GM08714 (cell line): ENCODE results near the gene SIRT1.
"Not testable (repeated sequence)": the region's sequence is repeated elsewhere in the genome, so short reads cannot be mapped to it uniquely, and the experiment has no call there.

Experiments
- H3K4me3 ChIP-seq: fragments of 200-500 bp; sonication (Bioruptor generic); 2 replicates; pipeline ENCODE4 v1.5.1; 2014; ENCODE audit warnings: mild to moderate bottlenecking, low read length, inconsistent platforms
- ZNF274 ChIP-seq: IDR thresholded peaks from 2 replicates; pipeline ENCODE4 v1.6.1; 2012; ENCODE audit warnings: mild to moderate bottlenecking, low read depth, low read length

The SIRT1 gene

DNA sequence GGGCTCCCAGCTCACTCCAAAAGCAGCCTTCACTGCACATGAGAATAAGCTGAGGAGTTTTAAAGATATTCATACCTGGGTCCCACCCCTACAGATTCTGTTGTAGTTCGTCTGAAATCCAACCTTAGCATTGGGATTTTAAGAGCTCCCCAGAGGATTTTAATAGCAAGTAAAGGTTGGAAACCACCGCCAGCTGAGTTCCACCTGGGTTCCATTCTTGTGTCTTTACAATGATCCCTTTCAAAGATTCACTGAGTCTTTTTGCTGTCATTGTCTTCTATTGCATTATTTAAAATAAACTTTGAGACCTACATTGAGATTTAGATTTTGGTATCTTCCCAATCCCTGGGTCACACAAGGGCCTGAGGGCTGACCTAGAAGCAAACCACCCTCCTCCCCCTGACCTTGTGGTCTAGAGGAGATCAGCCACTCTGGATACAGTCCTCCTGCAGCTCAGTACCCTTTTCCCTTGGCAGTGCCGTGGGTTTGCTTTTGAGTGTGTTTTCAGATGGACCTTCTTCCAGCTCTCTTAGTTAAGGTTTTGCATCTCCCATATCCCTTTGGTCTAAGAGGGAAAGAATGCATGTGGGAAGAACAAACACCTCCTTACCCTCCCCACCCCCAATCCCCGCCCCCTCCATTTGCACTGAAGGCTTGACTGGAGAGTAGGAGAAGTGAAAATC, 22.6 kb upstream of the SIRT1 start:
- no peak for TF ChIP-seq ZNF274
- no peak overlapping the region for H3K4me3 ChIP-seq

DNA sequence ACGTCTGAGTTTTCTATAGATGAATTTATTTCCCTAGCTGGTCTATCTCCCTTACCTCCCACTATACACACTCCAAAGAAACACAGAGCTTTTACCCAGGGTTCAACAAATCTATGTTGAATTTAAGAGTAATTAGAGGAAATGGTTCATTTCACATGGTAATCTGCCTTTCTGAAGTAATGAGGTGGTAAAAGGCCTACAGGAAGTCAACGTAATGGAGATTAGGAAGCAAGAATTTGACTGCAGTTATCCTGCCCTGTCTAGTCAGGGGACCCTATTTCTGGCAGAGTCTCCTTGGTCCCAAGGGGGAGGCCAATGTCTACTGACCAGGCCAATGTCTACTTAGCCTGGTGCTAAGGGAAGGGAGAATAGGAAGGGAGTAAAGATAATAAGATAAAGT, 21.4 kb upstream of the SIRT1 start:
- no peak for TF ChIP-seq ZNF274
- no peak overlapping the region for H3K4me3 ChIP-seq

DNA sequence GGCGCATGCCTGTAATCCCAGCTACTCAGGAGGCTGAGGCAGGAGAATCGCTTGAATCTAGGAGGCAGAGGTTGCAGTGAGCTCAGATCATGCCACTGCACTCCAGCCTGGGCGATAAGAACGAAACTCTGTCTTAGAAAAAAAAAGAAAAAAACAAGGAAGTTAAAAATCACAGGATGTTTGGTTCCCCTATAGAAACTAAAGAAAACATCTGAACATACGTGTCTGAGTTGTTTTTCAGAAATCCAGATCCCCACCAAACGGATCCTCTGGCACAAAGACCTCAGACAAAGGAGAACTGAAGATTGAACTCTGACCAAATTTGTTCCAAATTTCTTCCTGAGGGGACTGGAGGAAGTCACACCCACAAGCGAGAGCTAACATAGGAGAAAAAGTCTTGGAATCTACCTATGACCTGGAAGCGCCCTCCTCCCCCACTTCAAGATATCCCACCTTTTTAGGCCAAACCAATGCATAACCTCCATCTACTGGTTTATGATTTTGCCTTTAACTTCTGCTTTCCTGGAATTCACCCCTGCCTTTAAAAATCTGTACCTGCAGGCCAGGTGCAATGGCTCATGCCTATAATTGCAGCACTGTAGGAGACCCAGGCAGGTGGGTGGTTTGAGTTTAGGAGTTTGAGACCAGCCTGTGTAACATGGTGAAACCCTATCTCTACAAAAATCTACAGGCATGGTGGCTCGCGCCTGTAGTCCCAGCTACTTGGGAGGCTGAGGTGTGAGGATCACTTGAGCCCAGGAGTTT, 19.7 kb upstream of the SIRT1 start:
- TF ChIP-seq ZNF274: no peak
- no peak overlapping the region for H3K4me3 ChIP-seq

DNA sequence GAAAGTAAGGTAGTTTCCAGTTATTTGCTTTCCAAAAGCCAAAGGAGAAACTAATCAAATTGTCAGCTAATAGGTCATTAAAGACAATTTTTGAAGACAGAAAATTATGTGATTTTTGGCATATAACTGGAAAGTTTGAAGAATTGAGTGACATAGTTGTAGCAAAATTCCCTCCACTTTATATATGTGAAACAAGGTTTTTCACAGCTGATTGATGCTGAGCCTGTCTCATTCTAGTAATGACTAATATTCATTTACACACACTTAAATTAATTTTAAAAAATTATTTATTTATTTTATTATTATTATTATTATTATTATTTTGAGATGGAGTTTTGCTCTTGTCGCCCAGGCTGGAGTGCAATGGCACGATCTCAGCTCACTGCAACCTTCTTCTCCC, 16.3 kb upstream of the SIRT1 start:
- no peak overlapping the region for H3K4me3 ChIP-seq
- TF ChIP-seq ZNF274: no peak

DNA sequence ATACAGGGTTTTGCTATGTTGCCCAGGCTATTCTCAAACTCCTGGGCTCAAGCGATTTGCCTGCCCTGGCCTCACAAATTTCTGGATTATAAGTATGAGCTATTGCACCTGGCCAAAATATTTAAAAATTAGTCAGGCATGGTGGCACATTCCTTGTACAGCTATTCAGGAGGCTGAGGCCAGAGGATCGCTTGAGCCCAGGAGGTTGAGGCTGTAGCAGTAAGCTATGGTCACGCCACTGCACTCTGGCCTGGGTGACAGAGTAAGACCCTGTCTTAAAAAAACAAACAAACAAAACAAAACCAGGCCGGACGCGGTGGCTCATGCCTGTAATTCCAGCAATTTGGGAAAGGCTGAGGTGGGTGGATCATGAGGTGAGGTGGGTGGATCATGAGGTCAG, 14.5 kb upstream of the SIRT1 start:
- no peak overlapping the region for H3K4me3 ChIP-seq
- no peak for TF ChIP-seq ZNF274

DNA sequence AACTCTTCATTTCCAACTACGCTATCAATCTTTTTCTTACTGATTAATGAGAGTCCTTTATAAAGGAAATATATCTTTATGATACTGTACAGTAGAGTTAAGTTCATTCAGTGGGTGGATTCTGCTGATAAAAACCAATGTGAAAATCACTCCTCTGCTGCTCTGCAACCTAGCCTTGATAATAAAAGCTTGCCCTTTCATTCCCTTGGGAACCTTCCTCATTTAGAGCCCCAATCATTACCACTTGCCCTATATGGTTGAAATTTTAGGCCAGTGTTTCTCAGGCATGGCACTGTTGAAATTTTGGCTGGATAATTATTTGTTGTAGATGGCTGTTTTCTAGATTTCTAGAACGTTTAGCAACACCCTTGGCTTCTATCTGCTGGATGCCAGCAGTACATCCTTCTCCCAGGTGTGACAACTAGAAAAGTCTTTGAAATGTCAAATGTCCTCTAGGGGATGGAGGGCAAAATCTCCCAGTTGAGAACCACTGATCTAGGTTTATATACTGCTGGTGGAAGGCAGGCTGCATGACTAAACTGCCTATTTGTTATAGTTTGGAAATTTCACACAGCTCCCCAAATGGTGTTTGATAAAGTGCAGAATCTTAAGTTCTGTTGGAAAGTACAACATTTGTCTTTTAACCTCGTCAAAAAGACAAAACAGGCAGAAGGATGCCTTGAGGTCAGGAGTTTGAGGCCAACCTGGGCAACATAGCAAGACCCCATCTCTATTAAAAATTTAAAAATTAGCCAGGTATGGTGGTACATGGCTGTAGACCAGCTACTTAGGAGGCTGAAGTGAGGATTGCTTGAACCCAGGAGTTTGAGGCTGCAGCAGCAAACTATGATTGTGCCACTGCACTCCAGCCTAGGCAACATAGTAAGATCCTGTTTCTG, 8.9 kb upstream of the SIRT1 start:
- no peak for TF ChIP-seq ZNF274
- no peak overlapping the region for H3K4me3 ChIP-seq

DNA sequence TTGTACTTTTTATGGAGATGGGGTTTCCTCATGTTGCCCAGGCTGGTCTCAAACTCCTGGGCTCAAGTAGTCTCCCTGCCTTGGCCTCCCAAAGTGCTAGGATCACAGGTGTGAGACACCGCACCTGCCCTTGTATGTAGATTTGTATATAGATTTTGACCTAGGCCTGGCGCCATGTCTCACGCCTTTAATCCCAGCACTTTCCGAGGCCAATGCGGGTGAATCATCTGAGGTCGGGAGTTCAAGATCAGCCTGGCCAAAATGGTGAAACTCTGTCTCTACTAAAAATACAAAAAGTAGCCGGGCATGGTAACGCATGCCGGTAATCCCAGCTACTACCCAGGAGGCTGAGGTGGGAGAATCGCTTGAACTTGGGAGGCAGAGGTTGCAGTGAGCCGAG, 7.0 kb upstream of the SIRT1 start:
- H3K4me3 ChIP-seq: not testable (repeated sequence)

DNA sequence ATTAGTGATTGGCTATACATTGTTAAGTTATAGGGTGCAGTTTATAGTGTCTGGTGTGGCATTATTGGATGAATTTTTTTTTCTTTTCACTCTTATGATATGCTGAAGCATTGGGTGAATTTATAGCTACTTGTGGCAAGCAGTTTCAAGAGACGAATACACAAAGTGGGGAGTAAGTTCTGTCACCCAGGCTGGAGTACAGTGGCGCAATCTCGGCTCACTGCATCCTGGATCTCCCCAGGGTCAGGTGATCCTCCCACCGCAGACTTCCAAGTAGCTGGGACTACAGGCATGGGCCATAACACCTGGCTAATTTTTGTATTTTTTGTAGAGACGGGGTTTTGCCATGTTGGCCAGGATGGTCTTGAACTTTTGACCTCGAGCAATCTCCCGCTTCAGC, 6.3 kb upstream of the SIRT1 start:
- no peak overlapping the region for H3K4me3 ChIP-seq
- no peak for TF ChIP-seq ZNF274

DNA sequence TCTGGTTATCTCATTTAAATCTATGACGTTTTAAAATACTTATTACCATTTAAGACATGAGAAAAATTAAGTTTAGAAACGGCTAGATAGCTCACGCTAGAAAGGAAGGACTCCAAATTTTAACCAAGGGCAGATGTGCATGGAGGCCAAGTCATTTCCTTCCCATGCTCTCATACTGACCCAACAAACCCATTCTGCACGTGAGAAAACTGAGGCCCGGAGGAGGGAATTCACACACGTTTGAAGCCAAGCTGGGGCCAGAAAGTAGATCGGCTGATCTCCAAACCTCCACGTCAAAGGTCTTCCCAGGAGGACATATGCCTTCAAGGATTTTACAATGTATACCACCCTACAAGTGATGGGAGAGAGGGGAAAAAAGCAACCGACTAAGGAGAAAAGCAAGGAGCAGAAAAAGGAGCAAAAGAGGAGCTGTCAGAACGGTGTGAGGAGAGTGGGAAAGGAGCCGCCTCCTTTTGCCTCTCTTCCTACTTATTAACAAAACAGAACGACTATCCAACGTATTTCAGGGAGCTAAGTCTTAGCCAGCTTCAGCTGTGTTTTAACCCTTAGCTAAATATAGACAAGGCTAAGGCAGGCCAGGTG, 645 bp upstream of the SIRT1 start:
- no peak for TF ChIP-seq ZNF274
- peak overlapping the region; percentile 58 for H3K4me3 ChIP-seq

DNA sequence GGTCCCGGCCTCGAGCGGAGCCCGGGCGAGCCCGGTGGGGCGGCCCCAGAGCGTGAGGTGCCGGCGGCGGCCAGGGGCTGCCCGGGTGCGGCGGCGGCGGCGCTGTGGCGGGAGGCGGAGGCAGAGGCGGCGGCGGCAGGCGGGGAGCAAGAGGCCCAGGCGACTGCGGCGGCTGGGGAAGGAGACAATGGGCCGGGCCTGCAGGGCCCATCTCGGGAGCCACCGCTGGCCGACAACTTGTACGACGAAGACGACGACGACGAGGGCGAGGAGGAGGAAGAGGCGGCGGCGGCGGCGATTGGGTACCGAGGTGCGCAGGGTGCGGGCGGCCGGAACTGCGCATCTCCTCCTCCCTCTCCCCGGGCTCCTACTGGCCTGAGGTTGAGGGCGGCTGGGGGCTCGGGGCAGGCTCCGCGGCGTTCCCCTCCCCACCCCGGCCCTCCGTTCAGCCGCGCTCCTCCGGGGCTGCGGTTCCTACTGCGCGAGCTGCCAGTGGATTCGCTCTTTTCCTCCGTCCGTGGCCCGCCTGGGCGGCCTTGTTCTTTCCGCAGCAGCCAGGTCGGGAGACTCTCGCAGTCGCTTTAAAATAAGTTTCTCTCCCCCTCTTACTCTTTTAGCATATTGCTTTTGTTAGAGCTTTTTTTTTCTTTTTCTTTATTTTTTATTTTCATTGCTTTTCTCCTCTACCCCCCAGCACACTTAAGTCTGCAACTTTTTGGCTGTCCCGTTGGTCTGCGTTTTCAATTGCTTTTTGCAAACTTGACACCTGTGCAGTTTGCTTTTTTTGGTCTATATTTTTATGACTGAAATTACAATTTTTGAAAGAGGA, 600 bp downstream of the SIRT1 start:
- H3K4me3 ChIP-seq: peak overlapping the region; percentile 96
- TF ChIP-seq ZNF274: no peak

DNA sequence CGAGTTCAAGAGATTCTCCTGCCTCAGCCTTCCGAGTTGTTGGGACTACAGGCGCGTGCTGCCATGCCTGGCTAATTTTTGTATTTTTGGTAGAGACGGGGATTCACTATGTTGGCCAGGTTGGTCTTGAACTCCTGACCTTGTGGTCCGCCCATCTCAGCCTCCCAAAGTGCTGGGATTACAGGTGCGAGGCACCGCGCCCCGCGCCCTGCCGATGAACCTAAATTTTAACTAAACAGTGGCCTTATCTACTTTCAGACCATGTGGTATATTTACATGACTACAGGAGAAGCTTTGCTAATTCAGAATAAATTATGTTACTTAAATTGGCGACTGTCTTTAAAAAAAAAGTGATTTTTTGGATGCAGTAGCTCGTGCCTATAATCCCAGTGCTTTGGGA, 9.2 kb downstream of the SIRT1 start:
- H3K4me3 ChIP-seq: no peak overlapping the region

DNA sequence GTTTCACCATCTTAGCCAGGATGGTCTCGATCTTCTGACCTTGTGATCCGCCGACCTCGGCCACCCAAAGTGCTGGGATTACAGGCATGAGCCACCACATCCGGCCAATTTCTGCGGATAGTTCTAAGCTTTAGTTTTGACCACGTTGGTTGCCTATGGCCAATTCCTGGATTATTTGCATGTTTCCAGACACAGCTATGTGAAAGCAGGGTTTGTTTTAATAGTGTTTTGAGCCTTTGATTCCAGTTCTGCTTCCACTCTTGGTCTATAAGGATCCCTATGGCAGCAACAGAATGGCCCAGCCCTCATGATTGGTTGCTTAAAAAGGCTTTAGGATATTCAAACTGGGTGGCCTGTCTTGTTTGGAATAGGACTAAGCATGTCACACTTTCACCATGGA, 19.1 kb downstream of the SIRT1 start:
- TF ChIP-seq ZNF274: no peak
- H3K4me3 ChIP-seq: no peak overlapping the region

More for the DNA sequence above, 9.2 kb downstream of the SIRT1 start:
- TF ChIP-seq ZNF274: no peak

DNA sequence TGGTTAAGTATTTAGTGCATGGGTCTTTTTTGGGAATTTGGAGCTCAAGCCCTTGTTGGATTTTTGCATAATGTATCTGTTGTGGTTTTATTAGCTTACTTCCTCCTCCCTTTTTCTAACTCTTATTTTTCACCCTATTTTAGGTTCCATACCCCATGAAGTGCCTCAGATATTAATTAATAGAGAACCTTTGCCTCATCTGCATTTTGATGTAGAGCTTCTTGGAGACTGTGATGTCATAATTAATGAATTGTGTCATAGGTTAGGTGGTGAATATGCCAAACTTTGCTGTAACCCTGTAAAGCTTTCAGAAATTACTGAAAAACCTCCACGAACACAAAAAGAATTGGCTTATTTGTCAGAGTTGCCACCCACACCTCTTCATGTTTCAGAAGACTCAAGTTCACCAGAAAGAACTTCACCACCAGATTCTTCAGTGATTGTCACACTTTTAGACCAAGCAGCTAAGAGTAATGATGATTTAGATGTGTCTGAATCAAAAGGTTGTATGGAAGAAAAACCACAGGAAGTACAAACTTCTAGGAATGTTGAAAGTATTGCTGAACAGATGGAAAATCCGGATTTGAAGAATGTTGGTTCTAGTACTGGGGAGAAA, 28.0 kb downstream of the SIRT1 start:
- no peak overlapping the region for H3K4me3 ChIP-seq
- TF ChIP-seq ZNF274: no peak
